MM.1S (cell line): ENCODE results near the gene C22orf15.

Experiments used
- CTCF ChIP-seq: fragments of 300-600 bp; sonication (generic); IDR thresholded peaks from 2 replicates; pipeline ENCODE4 v1.5.1; 2016; ENCODE audit warnings: antibody characterized with exemption, low read length, mixed read lengths
- EZH2 ChIP-seq: fragments of 300-600 bp; sonication (generic); optimal IDR thresholded peaks from 2 replicates; pipeline ENCODE3; 2017; ENCODE audit warnings: low read depth, mild to moderate bottlenecking, antibody characterized with exemption, low read length, mixed read lengths

- no peak for TF ChIP-seq CTCF
- no peak for TF ChIP-seq EZH2
Observed at GRCh38 chr22:23753385-23753784, 9.4 kb upstream of the C22orf15 start.
